Forelimb muscle (tissue), 1 donor: ENCODE data around the gene BTBD2. TPM values are rescaled to one million over a fixed set of nuclear protein-coding genes. Genes with fewer than 3 reads are reported as not detected.

ENCODE experiments used
- DNase-seq: peaks from one replicate; pipeline ENCODE4 v3.0.0-alpha.2; 2013; ENCODE audit warnings: low read depth
- polyA plus RNA-seq: library from polyadenylated mRNA; unstranded; fragments of 120-200 nt; gene quantifications from one replicate; pipeline ENCODE4 v1.2.1, GENCODE V29; 2013; ENCODE audit not compliant: insufficient read length

Gene BTBD2
- polyA plus RNA-seq, 1 donor, result 68.1 TPM

- DNase-seq, result no peak
These were observed 54.3 kb downstream of the BTBD2 start for GRCh38 chr19:1961000-1961883.

- no peak for DNase-seq
These were observed 55.5 kb downstream of the BTBD2 start for GRCh38 chr19:1959928-1960589.

- no peak for DNase-seq
These were observed 57.8 kb downstream of the BTBD2 start for GRCh38 chr19:1957562-1958248.

GRCh38 chr19:1956868-1957492 is 58.5 kb downstream of the BTBD2 start:
- no peak for DNase-seq

GRCh38 chr19:1956122-1956494 is 59.4 kb downstream of the BTBD2 start:
- DNase-seq, result no peak

GRCh38 chr19:1955171-1956121 is 60.1 kb downstream of the BTBD2 start:
- DNase-seq, result no peak

GRCh38 chr19:1954532-1954933 is 61.0 kb downstream of the BTBD2 start:
- no peak for DNase-seq

GRCh38 chr19:1953441-1954094 is 61.9 kb downstream of the BTBD2 start:
- DNase-seq, result no peak

- no peak for DNase-seq
These were observed 62.5 kb downstream of the BTBD2 start for GRCh38 chr19:1953037-1953436.

- DNase-seq, result no peak
These were observed 62.9 kb downstream of the BTBD2 start for GRCh38 chr19:1952635-1953034.

GRCh38 chr19:1950640-1951039 is 64.9 kb downstream of the BTBD2 start:
- DNase-seq, result no peak

GRCh38 chr19:1949304-1950101 is 66.0 kb downstream of the BTBD2 start:
- DNase-seq, result no peak

GRCh38 chr19:1947651-1948209 is 67.8 kb downstream of the BTBD2 start:
- no peak for DNase-seq

GRCh38 chr19:1945899-1946298 is 69.6 kb downstream of the BTBD2 start:
- DNase-seq, result no peak

GRCh38 chr19:1944916-1945561 is 70.5 kb downstream of the BTBD2 start:
- no peak for DNase-seq

GRCh38 chr19:1944088-1944915 is 71.2 kb downstream of the BTBD2 start:
- no peak for DNase-seq

- DNase-seq, result no peak
These were observed 71.8 kb downstream of the BTBD2 start for GRCh38 chr19:1943661-1944087.
